ENCODE results near the gene KIAA0319L. TPM values are rescaled to one million over a fixed set of nuclear protein-coding genes. Genes with fewer than 3 reads are reported as not detected.

KIAA0319L gene
- total RNA-seq, 2 experiments from 2014 or later: 25.3 to 44.9 TPM

DNA sequence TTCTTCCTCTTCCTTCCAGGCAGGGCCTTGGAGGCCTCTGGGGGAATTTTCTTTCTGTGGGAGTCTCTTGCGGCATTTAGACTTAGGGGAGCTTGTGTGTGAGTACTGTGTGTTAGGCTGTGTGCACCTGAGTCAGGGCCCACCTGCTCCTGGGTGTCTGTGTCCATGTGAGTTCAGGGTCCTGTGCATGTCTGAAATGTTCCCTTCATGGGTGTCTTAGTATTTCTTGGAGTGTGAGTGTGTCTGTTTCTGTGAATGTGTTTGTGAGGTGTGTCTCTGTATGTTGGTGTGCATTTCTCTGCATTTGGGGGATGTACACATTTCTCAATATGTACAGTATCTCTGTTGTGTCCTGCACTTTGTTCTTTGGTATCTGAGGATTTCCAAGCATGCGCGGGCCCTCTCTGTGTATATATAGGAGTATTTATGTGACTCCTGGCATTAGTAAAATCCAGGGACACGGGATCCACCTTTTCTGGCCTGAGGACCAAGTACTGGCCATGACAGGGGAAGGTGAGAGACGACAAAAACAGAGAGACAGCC, 18.3 kb upstream of the KIAA0319L start:
- Histone ChIP-seq H3K36me3 (ENCODE audit: insufficient read depth, low read length) (no peaks in the 10 kb centered on the region), H4K20me1 (ENCODE audit: insufficient read depth, low read length) (no peaks in the 10 kb centered on the region), H2AFZ (ENCODE audit: low read length) (no peak overlapping the region), H3K4me3 (ENCODE audit: low read depth, low read length, poor library complexity, severe bottlenecking) (no peak overlapping the region), H3K79me2 (ENCODE audit: insufficient read depth, low read depth, low read length) (no peaks in the 10 kb centered on the region), H3K4me2 (ENCODE audit: low read length) (no peak overlapping the region), H3K27ac (ENCODE audit: low read depth, low read length, poor library complexity, severe bottlenecking) (no peak overlapping the region), H3K9me3 (ENCODE audit: low read length) (no peaks in the 10 kb centered on the region), H3K9me2 (ENCODE audit: insufficient read depth, low read length) (no peaks in the 10 kb centered on the region), H3K4me1 (ENCODE audit: insufficient read depth, low read length, poor library complexity, severe bottlenecking) (peaks cover 19% of the 10 kb centered on the region)
- POLR2A ChIA-PET: no interaction called here
- no TSS peak for BruUV-seq (replicated peaks)
- CTCF ChIA-PET (ENCODE audit: unreplicated experiment): no interaction called here
- no peak for DNase-seq (ENCODE audit: low spot score)
- TF ChIP-seq EZH2phosphoT487 (IDR thresholded peaks at IDR 0.05; ENCODE audit: borderline replicate concordance, low read depth, low read length): no peak
- TF ChIP-seq, protein P1, sequence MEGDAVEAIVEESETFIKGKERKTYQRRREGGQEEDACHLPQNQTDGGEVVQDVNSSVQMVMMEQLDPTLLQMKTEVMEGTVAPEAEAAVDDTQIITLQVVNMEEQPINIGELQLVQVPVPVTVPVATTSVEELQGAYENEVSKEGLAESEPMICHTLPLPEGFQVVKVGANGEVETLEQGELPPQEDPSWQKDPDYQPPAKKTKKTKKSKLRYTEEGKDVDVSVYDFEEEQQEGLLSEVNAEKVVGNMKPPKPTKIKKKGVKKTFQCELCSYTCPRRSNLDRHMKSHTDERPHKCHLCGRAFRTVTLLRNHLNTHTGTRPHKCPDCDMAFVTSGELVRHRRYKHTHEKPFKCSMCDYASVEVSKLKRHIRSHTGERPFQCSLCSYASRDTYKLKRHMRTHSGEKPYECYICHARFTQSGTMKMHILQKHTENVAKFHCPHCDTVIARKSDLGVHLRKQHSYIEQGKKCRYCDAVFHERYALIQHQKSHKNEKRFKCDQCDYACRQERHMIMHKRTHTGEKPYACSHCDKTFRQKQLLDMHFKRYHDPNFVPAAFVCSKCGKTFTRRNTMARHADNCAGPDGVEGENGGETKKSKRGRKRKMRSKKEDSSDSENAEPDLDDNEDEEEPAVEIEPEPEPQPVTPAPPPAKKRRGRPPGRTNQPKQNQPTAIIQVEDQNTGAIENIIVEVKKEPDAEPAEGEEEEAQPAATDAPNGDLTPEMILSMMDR (conservative IDR thresholded peaks at IDR 0.05; ENCODE audit: low read length): no peak
- intact Hi-C loops (cut with micrococcal nuclease; ENCODE audit: unreplicated experiment): no loop called here

DNA sequence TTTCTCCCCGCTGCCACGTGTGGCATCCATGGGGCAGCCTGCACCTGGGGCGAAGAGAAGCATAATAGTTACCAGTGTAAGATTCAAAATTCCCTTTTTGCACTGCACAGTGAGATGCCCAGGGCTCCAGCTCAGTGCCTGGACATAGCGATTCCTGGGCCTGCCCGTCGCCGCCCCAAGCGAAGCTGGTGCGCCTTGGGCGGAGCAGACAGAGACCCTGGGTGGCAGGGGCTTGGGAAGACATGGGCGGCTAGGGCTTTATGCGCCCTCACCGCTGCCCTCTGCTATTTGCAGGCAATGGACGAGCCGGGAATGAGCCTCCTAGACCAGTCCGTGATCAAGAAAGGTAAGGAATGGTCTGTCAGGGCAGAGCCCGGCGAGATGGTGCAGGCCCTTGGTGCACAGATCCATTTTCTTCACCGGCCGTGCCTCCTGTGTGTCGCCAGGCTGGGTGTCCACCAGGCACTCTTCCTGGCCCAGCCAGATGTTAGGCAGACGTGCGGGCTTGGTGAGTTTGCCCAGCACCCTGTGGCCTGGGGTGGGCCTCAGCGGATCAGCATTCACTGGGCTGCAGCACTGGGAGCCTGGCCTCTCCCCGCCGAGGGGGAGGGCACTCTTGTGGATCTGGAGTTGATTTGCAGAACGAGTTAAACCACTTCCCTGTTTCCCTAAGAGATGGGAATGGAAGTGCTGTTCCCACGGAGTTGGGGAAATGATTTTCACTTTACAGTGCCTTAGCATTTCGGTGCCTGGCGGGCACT, 17.6 kb upstream of the KIAA0319L start:
- no TSS peak for BruUV-seq (replicated peaks)
- intact Hi-C loops (cut with micrococcal nuclease; ENCODE audit: unreplicated experiment): no loop called here

More for the DNA sequence above, 17.6 kb upstream of the KIAA0319L start:
- no peak for TF ChIP-seq EZH2phosphoT487 (IDR thresholded peaks at IDR 0.05; ENCODE audit: borderline replicate concordance, low read depth, low read length)
- TF ChIP-seq, protein P1 (conservative IDR thresholded peaks at IDR 0.05; ENCODE audit: low read length): no peak
- H4K20me1 ChIP-seq (ENCODE audit: insufficient read depth, low read length): no peaks in the 10 kb centered on the region
- H2AFZ ChIP-seq (ENCODE audit: low read length): no peak overlapping the region
- no peak overlapping the region for H3K4me3 ChIP-seq (ENCODE audit: low read depth, low read length, poor library complexity, severe bottlenecking)
- H3K9me2 ChIP-seq (ENCODE audit: insufficient read depth, low read length): no peaks in the 10 kb centered on the region
- CTCF ChIA-PET (ENCODE audit: unreplicated experiment): no interaction called here
- H3K4me1 ChIP-seq (ENCODE audit: insufficient read depth, low read length, poor library complexity, severe bottlenecking): peaks cover 18% of the 10 kb centered on the region
- DNase-seq (ENCODE audit: low spot score): no peak
- no peak overlapping the region for H3K4me2 ChIP-seq (ENCODE audit: low read length)
- H3K79me2 ChIP-seq (ENCODE audit: insufficient read depth, low read depth, low read length): no peaks in the 10 kb centered on the region
- no peak overlapping the region for H3K27ac ChIP-seq (ENCODE audit: low read depth, low read length, poor library complexity, severe bottlenecking)
- H3K36me3 ChIP-seq (ENCODE audit: insufficient read depth, low read length): no peaks in the 10 kb centered on the region
- H3K9me3 ChIP-seq (ENCODE audit: low read length): no peaks in the 10 kb centered on the region
- POLR2A ChIA-PET: no interaction called here

Measured in OCI-LY7 (cell line).